VCaP (cell line): ENCODE results near the gene SFTPB.
"Not testable (repeated sequence)": the region's sequence is repeated elsewhere in the genome, so short reads cannot be mapped to it uniquely, and the experiment has no call there.

ENCODE experiments used
- H3K27ac ChIP-seq: fragments of 450-650 bp; 2 replicates; pipeline ENCODE4 v1.5.1; 2017
- CTCF ChIP-seq: fragments of 450-650 bp; conservative IDR thresholded peaks from 2 replicates; pipeline ENCODE4 v1.5.1; 2017; ENCODE audit warnings: mild to moderate bottlenecking, moderate library complexity

Gene SFTPB

DNA sequence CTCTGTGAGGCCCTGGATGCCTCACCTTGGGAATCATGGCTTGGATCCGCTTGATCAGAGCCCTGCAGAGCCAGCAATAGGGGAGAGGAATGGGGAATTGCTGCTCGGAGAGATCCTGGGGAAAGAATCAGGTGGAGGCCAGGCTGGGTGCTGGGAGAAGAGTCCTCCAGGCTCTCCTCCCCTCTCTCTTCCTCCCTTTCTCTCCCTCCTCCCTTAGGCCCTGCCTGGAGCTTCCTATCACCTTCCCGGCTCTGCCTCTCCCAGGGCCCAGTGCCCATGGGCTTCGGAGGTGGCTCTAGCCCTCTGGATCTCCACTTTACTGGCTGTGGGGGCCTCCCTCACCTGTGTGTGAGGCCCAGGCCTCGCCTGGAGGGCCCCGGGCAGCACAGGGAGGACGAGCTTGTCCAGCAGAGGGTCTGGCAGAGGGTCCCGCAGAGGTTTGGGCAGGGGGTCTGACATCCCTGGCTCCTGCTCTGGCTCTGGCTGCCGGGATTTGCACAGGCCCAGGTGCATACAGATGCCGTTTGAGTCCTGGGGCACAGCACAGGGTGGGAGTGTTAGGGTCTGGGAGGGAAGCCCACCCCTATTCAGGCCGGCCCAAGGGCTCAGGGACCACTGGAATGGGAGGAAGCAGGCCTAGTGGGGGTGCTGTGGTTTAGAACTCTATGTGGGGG, 2.6 kb downstream of the SFTPB start:
- no peak overlapping the region for H3K27ac ChIP-seq
- no peak for TF ChIP-seq CTCF

DNA sequence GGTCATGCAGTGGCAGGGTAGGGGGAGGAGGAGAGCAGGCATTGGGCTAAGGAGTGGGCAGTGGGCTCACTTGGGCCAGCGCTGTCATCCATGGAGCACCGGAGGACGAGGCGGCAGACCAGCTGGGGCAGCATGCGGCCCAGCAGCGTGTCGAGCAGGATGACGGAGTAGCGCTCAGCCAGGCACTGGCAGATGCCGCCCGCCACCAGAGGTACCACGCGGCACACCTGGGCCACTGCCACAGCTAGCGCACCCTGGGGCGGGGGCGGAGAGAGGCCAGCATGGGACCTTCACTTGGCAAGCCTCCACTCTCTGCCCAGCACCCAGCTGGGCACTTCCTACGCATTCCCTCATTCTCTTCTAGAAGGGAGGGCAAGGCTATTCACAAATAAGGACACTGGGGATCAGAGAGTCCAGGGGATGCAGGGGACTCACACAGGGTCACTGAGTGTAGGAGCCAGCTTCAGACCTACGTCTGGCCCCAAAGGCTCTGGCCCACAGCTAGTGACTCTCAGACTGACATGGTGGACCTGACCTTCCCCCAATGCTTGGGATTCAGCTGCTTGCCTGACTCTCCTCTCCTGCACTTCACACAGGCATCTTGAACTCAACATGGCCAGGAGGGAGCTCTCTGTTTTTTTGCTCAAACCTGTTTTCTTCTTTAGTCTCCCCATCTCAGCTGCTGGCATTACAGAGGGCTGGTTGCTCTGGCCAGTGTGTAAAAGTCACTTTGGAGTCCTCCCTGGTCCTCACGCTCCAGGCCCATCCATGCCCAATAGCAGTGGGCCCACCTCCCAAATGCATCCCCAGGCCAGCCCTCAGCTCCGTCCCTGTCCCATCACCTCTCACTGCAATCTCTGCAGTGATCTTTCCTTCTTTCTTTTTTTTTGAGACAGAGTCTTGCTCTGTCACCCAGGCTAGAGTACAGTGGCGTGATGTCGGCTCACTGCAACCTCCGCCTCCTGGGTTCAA, 4.1 kb downstream of the SFTPB start:
- no peak for TF ChIP-seq CTCF
- H3K27ac ChIP-seq, result no peak overlapping the region

- no peak for TF ChIP-seq CTCF
- H3K27ac ChIP-seq, result no peak overlapping the region
These were observed 5.0 kb downstream of the SFTPB start for GRCh38 chr2:85662899-85663593.

DNA sequence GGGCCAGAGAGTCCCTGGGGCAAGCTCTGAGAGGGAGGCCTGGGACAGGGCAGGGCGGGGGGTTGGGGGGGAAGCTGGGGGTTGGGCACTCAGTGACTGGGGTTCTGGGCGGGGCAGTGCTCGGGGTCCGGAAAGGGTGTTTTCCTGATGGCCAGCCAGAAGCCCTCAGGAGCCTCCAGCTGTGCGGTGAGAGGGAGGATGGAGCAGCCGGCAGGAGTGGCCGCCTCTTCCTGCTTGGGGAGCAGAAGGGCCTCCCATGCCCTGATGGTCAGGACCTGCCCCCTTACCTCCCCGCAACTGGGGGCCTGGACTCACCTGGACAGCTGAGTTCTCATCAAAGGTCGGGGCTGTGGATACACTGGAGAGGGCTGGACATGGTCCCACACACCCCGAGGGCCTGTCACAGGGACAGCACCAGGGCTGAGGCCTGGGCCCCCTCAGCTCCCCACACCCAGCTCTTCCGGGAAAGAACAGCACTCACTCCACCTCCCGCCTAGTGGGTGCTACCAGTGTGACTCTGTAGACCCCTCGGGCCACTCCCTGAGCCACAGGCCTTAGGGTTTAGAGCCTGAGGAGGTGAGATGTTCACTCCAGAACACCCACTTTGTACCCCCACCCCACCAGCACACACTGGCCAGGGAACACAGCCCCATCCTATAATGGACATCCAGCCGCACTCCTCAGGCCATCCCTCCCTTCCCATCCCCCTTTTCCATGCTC, 6.7 kb downstream of the SFTPB start:
- H3K27ac ChIP-seq, result no peak overlapping the region
- no peak for TF ChIP-seq CTCF

DNA sequence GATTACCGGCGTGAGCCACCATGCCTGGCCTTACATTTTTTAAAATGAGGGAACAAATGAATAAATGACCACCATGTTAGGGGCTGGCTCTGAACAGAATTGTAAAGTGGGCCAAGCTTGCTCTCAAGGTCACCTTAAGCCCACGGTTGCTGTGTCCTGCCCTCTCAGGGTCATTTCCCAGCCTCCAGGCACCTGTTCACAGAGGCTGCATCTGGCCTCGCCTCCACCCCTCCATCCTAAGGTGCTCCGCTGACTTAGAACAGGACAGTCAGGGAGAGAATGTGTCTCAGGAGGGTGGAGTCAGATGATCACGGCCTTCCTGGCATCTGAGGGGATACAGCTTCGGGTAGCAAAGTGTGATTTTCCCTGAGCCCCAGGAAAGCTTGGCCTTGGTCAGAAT, 7.3 kb downstream of the SFTPB start:
- TF ChIP-seq CTCF, result no peak
- no peak overlapping the region for H3K27ac ChIP-seq

- not testable (repeated sequence) for H3K27ac ChIP-seq
These were observed 7.7 kb downstream of the SFTPB start for GRCh38 chr2:85660301-85660700.

DNA sequence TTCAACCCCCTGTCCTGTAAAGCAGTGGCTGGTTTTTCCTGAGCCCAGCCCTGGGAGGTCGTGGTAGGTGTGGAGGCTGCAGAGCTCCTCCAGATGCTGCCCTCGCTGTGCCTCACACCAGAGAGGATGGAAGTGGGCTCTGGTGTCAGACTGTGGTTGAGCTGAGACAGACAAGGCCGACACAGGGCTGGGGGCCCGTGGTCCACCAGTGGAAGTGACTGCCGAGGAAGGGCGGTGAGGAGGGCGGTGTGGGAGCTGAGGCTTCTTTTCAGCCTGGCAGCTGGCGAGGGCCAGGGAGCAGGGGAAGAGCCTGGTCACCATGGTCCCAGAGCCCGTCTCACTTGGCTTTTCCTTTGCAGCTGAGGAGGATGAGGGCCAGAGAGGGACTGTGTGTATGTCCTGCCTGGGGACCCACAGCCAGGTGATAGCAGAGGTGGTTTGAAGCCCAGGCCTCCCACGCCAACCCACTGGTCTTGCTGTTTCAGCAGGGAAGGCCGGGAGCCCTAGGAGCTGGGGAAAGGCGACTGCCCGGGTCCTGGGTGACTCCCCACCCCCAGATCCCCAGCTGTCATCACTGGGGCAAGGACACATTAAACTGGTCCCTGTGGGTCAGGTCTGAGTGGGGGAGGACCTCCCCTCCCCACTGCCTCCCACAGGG, 8.5 kb downstream of the SFTPB start:
- no peak overlapping the region for H3K27ac ChIP-seq
- TF ChIP-seq CTCF, result no peak

GRCh38 chr2:85657399-85657798, 10.6 kb downstream of the SFTPB start:
- not testable (repeated sequence) for H3K27ac ChIP-seq
